Fibroblast of skin of left quadriceps (primary cell): ENCODE data around the gene PDE6B.
"Not testable (repeated sequence)": the region's sequence is repeated elsewhere in the genome, so short reads cannot be mapped to it uniquely, and the experiment has no call there.

Experiments used
- DNase-seq, 2 experiments: peaks; one replicate each; pipeline ENCODE4 v3.0.0-alpha.2; 2013; ENCODE audit warnings: low read depth in 2 of 2

The PDE6B gene

DNA sequence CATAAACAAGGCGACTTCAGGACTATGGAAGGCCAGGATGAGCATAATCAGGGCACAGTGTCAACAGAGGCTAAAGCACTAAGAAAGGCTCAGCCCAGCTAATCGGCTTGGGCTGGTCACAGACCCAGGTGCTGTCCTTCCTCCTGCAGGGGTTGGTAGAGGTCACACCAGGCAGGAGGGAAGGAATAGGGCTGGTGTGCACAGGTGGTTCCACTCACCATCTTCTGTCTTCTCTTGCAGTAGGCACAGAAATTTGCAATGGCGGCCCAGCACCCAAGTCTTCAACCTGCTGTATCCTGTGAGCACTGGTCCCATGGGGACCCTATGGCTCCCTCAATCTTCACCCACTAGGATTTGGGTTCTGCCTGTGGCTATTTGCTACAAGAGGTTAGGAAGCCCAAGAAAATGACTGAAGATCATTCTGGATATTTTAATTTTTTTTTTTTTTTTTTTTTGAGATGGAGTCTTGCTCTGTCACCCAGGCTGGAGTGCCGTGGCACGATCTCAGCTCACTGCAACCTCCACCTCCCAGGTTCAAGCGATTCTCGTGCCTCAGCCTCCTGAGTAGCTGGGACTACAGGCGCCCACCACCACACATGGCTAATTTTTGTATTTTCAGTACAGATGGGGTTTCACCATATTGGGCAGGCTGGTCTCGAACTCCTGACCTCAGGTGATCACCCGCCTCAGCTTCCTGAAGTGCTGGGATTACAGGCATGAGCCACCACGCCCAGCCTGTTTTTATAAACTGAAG is 44.6 kb downstream of the PDE6B start:
- not testable (repeated sequence) for DNase-seq

DNA sequence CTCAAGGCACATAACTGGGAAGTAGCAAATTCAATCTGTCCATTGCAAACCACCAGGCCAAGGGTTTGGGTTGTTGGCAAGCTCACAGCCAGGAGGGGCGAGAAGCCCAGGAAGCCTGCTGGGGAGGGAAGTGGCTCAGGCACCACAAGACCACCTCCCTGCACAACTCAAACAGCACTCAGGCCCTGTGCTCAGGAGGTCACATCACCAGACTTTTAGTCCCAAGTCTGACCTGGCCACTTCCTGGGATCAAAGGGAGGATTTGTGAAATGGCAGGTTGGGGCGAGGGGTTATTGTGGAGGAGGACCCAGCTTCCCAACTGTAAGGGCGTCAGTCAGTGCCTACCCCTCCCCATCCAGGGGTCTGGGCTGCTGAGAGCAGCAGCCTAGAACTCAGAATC is 46.4 kb downstream of the PDE6B start:
- no peak for DNase-seq

DNA sequence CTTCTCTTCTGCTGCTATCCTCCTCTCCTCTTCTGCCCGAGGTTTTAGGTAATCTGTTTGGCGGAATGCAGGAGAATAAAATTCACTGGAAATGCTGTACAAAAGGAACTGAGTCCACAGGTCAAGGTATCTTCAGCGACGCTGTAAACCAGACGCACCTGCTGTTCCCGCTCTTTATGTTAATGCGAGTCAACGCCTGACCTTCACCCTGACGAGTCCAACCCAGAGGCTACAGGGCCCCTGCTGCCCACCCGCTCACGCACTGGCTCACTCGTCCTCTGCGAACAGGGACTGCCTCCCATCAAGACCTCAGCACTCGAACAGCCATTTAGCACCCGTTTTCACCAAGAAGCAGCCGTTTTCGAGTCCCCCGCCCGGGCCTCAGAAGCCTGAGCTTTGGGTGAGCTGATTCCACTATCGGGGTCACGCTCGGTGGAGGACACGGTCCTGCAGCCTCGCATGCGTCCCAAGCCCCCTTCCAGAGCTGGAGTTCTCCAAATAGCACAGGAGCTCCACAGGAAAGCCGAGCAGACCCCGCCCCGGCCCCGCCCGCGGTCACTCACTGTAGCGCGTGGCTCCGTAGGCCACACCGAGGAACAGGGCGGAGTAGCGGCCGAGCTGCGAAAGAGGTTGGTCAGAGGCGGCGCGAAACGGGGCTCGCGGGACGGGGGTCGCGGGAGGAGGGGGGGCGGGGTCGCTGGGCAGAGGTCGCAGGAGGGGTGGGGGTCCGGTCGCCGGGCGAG is 48.1 kb downstream of the PDE6B start:
- no peak for DNase-seq

DNA sequence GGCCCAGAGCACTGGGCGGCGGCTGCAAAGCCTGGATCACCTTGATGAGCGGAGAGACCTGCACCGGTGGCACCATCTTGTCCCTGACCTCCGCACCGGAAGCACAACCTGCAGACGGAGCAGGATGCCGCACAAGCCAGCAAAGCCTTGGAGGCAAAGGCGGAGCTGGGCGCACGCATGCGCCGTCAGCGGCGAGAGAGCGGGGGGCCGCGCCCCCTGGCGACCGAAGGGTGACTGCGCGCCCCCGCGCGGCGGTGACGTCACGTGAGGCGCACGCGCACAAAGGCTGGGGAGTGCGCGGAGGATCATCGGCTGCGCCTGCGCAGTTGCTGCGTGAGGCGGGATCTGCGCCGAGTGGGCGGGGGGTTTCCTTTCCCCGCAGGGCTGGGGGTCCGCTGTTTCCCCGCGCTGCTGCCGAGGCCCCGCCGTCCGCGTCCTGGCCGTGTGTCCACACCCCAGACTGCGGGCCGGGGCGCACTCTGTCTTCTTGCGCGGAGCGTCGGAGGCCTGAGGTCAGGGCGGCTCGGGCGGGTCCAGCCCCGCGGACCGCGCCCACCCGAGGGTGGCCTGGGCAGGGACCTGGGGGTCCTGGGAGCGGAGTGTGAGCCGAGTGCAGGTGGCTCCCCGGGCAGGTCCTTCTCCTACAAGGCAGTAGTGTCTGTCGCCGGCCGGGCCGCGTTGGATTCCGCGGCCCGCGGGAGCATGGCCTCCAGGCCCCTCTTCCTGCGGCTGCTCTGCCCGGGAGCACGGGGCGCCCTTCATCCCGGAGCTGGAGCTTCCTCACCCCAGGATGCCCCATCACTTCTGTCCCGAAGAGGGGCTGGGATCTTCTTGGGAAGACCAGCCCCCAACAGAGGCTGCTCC is 49.0 kb downstream of the PDE6B start, which contains the start of the genes ATP5ME and MYL5:
ATP5ME (minus strand) TSS at position 105 of the 864 bp plus-strand sequence; CDS start at position 76, 29 bp downstream.
MYL5 (plus strand) TSS at position 371 of the 864 bp plus-strand sequence. CDS start 3,485 bp downstream, outside the sequence.
- peak; percentile 90 for DNase-seq

DNA sequence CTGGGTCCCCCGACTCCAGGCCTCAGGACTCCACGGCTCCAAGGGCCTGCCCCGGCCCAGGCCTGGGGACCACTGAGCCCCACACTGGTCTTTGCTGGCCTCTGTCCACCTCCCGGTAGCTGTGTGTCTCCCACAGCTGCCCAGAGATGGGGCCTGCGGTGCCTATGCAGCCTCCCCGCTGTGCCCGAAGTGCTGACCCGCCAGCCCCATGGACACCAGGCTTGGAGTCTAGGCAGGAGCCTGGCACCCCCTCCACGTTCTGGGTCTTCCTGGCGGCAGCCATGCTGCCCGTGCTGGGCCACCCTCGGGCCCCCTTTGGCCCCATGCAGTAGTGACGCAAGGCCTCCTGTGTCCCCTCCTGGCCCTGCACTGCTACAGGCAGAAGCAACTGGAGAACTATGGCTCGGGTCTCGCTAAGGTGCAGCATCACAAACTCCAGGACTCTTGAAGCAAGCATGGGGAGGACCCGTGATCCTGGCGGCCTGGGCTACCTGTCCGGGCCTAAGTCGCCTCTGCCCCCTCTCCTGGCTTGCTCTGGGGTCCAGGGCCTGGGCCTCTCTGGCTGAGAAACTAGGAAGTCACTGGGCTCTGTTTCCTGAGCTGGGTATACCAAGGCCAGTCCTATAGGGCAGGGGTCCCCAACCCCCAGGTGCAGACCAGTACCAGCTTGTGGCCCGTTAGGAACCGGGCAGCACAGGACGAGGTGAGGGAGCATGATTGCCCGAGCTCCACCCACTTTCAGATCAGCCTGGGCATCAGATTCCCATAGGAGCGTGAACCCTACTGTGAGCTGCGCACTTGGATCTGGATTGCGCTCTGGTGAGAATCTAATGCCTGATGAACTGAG is 49.9 kb downstream of the PDE6B start:
- DNase-seq, result no peak

DNA sequence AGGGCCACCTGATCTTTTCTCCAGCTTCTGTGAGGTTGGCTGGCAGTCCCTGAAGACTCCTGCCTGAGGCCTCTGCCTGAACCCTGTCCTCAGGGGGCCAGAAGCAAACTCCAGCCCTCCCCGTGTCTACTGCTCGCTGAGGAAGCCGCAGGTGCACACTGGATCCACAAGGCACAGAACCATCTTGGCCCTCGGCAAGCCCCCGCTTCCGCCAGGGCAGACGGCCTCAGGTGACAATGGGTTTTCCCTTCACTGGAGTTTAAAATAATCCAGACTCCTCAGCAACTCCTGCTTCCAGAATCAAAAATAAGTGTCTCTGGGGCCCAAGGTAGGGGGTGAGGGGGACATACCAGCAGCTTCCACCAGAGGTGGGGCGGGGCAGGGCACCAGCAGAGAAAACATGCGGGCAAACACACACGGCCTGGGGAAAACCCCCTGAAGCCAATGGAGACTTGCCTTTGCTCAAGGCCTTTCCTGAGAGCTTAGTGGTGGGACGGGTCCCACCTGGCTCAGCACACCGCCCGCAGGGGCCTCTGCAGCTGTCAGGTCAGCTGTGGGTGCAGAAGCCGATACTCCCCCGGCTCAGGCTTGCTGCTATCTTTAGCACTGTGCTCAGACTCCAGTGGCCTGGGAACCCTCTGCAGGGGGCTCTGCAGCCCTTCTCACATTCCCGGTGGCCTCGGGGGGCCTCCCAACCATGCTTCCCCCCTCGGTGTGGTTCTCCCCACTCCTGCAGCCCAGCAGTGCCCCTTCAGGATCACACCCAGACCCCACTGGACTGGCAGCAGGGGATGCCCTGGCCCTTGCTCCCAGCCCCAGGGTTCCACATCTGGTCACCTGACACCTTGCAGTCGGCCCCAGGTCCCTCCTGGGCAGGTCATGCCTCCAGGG is 50.9 kb downstream of the PDE6B start:
- no peak for DNase-seq

DNA sequence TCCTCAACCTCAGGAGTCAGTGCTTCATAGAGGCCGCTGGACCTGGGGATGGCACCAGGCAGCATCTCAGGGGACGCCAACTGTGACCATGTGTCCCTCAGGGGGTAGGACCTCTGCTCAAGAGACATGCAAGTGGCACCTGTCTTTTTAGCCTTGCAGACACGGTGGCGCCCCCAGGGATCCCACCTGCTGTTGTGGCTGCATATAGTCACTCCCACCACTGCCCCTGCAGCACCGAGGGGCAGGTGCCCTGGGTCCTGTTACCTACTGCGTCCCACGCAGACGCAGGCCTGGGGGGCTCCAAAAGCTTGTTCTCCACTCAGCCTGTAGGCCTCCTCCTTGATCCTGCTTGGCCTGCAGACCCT is 51.5 kb downstream of the PDE6B start:
- no peak for DNase-seq

DNA sequence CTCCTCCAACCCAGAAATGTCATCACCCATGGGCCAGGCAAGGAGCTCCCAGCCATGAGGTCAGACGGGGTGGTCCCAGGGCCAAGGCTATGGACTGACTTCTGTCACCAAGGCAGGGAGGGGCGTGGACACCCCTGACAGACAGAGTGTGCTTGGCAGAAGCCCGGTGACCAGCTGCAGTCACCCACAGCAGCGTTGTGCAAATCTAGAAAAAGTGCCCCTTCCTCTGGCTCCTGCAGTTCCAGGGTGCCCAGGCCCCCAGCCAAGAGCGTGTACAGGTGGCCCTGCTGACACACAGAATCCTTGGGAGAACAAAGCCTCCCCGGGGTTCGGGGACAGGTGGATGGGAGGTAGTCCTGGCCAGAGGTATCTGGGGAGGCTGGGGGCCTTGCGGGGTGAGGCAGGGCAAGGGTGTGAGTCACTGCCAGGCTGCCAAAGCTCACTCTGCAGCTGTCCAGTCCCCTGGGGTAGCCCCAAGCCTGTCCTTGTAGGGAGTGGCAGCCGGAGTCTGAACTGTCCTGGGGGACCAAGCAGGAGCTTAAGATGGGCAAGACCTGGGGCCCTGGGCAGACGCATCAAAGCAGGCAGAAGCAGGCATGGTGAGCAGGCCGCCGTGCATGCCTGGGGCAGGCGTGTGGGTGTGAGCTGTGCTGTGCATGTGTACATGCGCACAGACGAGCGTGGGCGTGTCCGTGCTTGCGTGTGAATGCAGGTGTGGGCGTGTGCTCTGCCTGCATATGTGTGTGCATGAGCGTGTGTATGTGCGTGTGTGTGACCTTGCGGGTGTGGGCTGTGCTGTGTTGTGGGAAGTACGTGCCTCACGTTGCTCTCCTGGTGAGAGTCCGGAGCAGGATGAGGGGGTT is 52.3 kb downstream of the PDE6B start:
- no peak for DNase-seq

DNA sequence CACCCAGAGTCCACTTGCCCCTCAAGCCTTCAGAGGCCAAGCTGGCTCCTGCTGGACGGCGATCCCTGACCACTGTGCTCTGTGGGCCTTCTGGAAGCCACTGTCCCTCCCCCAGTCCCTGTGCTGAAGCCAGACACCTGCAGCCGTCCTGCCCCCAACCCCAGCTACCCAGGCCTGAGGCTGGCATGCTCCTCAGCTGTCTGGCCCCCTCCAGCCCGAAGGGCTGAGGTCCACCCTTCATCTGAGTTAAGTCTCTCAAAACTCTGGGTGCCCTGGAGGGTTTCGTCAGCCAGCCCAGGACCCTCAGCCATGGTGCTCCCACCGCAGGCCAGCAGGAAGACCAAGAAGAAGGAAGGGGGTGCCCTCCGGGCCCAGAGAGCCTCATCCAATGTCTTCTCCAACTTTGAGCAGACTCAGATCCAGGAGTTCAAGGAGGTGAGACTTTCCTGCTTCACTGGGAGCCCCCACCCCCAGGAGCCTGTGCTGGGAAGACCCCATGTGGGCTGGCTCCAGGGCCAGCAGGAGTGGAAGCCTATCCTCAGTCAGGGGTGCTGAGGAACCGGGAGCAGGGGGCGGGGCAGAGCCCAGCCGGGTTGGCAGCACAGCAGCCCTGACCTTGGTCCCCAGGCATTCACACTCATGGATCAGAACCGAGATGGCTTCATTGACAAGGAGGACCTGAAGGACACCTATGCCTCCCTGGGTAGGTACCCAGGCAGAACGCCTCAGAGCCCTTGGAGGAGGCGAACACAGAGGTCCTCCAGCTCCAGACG is 53.1 kb downstream of the PDE6B start:
- DNase-seq, result no peak

DNA sequence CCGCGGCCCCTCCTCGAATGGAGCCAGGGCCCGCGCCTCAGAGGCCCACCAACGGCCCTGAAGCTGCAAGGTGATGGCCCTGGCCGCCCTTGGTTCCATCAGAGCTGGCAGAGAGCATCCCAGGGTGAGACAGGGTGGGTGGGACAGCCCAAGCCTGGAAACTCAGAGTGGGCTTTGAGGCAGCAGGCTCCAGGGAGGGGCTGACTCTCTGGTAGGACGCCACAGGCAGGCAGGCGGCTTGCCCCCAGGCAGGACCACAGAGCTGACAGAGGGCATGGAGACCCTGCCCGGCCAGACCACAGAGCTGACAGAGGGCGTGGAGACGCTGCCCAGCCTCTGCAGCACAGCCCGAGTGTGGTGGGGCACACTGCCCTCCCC is 53.7 kb downstream of the PDE6B start:
- DNase-seq, result no peak

DNA sequence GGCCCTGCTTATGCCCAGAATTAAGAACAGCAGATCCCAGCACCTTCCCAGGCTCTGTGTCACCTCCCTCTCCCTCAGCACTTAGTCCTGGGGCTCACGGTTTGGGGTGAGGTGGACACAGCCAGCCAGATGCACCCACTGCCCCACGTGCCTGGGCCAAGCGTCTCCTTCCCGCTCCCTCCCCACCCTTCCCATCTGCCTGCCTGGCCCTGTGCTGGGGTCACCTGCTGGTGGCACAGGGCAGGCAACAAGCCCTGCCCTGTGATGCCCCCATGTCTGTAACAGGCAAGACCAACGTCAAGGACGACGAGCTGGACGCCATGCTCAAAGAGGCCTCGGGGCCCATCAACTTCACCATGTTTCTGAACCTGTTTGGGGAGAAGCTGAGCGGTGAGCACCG is 54.3 kb downstream of the PDE6B start:
- no peak for DNase-seq

DNA sequence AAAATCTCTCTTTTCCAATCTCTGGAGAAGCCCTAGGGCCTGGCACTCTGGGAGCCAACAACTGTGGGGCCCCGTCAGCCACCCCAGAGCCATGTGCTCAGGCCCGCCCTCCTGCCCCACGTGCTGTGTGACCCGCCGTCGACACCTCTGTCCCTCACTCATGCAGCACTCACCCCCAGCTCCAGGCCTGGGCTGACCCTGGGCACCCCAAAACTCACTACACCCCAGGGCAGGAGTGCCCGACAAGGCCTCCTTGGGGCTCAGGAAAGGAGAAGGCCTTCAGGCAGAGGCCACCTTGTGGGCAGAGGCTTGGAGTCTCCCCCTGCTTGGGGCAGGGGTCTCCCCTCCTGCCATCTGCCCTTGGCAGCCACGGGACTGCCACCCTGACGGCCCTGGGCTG is 54.7 kb downstream of the PDE6B start:
- DNase-seq, result no peak

DNA sequence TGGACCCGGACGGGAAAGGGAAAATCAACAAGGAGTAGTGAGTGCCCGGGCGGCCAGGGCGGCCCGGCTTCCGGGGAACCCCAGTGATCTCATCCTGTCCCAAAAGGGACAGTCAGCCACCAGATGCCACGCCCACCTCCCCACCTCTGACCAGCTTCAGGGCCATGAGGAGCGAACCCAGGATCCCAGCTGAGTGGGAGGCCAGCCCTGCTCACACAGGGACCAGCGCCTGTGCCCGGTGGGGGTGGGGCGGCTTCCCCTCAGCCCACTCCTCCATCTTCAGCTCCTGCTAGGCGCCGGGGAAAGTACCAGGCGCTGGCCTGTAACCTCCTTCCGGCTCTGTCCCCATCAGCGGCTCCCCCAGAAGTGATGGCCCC is 55.2 kb downstream of the PDE6B start:
- no peak for DNase-seq

DNA sequence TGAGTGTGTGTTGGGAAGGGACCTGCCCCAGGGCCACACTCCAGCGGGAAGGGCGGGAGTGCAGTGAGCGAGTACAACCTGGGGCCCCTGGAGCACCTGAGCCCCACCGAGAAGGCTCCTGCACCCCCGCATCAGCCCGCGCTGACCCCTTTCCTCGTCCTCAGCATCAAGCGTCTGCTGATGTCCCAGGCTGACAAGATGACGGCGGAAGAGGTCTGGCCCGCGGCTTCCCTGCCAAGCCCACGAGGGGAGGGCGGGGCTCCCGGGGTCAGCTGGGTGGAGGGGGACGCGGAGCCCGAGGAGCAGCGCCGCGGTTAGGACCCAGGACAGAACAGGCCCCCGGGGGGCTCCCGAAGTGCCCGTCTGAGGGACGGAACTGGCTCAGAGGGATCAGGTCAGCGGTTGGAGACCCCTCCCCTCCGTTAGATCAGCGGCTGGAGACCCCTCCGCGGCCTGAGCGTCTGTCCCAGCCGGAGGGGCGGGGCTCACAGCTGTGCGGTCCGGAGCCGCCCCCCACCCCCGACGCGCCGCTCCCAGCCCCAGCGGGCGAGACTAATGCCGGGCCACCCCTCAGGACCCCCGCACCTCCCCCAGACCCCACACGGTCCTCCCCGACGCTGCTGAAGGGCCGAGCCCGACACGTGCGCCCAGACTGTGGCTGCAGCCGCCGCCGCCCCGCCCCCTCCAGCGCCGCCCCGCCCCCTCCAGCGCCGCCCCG is 55.7 kb downstream of the PDE6B start:
- DNase-seq, result no peak

DNA sequence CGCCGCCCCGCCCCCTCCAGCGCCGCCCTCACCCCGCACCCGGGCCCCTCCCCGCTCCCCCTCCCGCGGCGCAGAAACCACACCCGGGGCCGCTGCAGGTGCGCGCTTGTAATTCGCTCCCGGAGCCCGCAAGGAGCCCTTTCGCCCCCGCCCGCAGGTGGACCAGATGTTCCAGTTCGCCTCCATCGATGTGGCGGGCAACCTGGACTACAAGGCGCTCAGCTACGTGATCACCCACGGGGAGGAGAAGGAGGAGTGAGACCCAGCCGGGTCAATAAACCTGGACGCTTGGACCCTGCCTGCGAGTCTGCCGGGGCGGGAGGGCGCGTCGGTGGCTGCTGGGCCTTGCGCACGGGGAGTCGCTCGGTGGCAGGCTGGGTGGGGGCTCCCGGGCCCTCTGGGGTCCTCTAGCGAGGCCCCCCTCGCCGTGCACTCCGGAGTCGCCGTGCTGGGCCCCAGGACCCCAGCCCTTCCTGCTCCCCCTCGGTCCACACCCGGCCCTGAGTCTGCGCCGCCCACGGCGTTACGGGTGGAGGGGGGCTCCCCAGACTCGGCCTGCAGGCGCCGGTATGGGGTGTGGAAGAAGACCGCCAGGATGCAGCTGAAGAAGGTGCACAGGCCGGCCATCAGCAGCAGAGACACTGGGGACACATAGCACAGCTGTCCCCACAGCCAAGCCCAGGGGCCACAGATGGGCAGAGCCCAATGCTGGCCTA is 56.5 kb downstream of the PDE6B start:
- no peak for DNase-seq

DNA sequence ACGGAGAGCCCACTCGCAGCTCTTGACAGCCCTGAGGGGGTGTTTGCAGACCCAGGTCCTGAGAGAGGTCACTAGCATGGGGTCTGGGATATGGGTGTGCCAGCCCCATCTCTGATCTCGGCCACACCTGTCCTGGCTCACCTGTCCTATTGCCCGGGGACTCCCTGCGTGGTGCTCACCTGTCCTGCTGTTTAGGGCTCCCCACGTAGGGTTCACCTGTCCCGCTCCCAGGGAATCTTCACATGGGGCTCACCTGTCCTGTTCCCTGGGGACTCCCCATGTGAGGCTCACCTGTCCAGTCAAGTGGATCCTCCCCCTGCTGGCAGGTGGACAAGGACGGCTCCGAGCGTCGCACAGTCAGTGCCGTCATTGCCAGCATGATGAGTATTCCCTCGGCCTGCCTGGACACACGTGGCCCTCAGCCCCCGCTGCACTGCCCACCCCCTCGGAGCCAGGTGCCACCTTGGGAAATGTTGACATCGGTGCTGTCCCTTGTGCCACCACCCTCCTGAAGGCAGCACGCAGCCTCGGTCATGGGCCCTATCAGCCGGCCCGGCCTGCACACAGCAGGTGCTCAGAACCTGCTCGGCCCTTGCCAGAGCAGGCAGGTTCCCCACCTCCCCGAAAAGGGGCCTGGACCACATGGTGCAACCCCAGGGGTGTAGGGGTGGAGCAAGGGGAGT is 57.3 kb downstream of the PDE6B start:
- no peak for DNase-seq
